Retina (tissue), 1 donor: ENCODE results near the gene ZNF32.
"Not testable (repeated sequence)": the region's sequence is repeated elsewhere in the genome, so short reads cannot be mapped to it uniquely, and the experiment has no call there.

ENCODE experiments used
- DNase-seq: peaks from one replicate; pipeline ENCODE4 v3.0.0-alpha.2; 2016

ZNF32 gene

DNA sequence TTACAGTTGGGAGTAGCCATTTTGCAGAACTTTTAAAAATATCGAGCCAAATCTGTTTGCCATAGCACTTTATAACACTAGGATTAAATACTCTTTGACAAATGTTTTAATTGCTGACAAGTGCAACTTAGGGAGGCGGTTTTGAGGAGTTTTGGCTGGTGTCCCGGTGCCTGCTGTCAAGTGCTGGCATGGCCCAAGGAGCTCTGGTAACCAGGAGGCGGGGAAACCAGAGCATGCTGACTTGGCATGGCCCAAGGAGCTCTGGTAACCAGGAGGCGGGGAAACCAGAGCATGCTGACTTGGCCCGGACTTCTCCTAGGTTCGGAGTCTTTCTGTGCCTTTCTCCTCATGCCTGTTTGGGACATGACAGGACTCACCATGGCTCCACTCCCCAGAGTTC, 30.8 kb upstream of the ZNF32 start:
- DNase-seq: no peak

- DNase-seq: no peak
These were observed 30.0 kb upstream of the ZNF32 start for GRCh38 chr10:43678654-43679053.

DNA sequence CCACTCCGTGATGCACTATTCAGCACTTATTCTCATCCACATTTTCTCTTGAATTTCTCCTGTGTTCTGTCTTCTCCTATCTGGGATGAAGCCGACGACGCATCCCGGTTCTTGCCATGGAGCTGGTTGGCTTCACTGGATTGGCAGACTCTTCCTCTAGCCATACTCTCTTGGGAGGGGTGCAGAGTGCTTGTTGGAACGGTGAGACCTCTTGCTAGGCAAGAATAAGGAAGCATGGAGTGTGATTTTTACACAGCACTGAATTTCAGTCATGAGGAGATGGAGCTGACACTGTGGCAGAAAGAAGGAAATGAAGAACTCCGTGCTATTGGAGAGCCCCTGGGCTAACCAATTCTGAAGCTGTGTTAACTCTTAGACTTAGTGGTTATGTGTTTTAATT, 28.2 kb upstream of the ZNF32 start:
- no peak for DNase-seq

GRCh38 chr10:43676331-43676730, 27.6 kb upstream of the ZNF32 start:
- DNase-seq: no peak

- no peak for DNase-seq
These were observed 26.0 kb upstream of the ZNF32 start for GRCh38 chr10:43674553-43675210.

GRCh38 chr10:43673471-43673870, 24.8 kb upstream of the ZNF32 start:
- no peak for DNase-seq

- peak; percentile 82 for DNase-seq
These were observed 23.2 kb upstream of the ZNF32 start for GRCh38 chr10:43671659-43672531.

GRCh38 chr10:43669386-43669785, 20.7 kb upstream of the ZNF32 start:
- no peak for DNase-seq

DNA sequence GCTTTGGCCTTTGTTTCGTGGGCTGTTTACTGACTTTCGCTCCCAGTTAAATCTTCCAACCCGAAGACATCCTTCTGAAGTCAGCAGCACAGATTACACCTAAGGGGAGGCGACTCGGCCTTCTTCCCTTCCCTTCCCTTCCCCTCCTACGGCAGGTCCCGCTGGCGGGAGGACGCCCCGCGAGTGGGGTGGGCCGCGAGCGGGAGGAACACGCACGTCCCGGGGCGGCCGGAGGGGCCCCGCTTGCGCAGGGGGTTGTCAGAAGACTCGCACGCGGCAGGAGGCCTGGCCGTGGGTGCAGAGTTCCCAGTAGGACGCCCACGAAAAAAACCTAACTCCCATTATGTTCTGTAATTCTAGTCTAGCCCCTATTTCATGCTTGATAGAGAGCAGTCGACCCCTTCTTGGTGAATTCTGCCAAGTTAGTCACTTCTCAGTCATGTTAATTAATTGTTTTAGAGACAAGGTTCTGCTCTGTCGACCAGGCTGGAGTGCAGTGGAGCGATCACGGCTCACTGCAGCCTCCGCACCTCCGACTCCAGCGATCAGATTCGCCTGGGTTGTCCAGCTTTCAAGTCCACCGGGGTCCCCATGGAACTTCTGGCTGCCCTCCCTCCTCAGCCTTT, 19.2 kb upstream of the ZNF32 start:
- DNase-seq: peak; percentile 50

DNA sequence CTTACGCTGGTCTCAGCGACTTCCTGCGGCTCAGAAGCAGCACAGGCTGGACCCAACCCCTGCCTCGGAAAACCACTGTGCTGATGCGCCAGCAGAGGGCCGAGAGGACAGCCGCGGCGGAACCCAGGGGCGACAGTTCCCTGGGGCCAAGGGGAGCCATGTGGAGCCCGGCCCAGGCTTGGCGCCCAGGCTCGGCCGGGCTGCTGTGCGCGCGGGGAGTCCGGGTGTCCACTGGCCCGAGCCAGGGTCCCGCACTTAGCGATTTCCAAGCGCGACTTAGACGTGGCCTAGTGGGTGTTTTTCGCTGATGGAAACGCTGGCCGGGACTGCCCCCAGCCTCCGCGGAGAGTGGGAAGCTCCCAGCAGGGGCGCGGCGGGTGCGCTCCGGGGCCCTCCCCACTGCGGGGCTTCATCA, 18.6 kb upstream of the ZNF32 start:
- peak; percentile 73 for DNase-seq

- DNase-seq: no peak
These were observed 17.9 kb upstream of the ZNF32 start for GRCh38 chr10:43666552-43666951.

DNA sequence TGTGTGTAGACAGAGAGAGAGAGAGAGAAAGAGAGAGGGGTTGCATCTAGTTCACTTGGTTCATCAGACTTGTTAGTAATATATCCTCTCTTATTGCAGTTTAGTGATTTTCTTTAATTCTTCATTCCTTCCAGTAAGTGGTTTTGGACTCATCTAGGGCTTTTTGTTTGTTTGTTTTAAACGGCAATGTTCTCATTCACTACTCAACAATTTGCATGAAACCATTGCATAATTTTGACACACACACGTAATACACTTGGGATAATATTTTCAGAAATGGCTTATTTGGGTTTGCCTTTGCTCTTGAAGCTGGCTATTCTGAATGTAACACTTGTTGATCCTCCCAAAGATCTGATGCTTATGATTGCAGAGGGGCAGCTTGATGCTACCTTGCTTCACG, 16.4 kb upstream of the ZNF32 start:
- no peak for DNase-seq

DNA sequence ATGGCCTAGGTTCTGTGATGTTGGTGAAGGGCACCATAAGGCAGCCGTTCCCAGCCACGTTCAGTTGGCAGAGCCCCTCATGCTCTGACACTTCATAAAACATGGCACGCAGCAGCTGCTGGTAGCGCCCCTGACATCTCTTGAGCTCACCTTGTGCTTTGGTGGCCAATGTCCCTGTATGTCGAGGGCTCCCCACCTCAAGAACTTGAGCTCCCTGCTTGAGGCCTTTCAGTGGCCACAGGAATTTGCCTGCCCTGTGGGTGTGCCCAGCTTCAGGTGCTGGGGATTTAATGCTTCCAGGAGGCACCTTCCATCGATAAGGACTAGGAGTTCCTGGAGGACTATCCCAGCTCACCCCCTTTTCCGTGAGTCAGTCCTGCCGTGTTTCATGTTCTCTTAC, 9.5 kb upstream of the ZNF32 start:
- no peak for DNase-seq

- DNase-seq: no peak
These were observed 6.6 kb upstream of the ZNF32 start for GRCh38 chr10:43655311-43655710.

GRCh38 chr10:43653746-43654145, 5.1 kb upstream of the ZNF32 start:
- no peak for DNase-seq

- DNase-seq: no peak
These were observed 473 bp upstream of the ZNF32 start for GRCh38 chr10:43649185-43649523.

DNA sequence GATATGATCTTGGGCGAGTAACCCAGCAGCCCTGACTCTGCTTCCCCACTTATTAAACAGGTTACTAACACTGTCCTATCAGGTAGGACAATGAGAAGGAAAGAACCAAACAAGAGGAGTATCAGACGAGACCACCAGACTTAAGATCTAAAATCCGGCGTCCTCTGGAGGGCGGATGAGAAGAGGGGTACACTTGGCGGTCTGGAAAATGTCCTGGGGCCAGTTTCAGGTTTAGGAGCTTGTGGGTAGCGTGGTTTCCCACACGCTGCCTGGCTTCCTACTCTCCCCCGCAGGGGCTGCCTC, 635 bp downstream of the ZNF32 start:
- DNase-seq: no peak

- DNase-seq: no peak
These were observed 1.1 kb downstream of the ZNF32 start for GRCh38 chr10:43647576-43647975.

- DNase-seq: no peak
These were observed 2.8 kb downstream of the ZNF32 start for GRCh38 chr10:43645866-43646265.

- DNase-seq: no peak
These were observed 4.4 kb downstream of the ZNF32 start for GRCh38 chr10:43644252-43644651.

DNA sequence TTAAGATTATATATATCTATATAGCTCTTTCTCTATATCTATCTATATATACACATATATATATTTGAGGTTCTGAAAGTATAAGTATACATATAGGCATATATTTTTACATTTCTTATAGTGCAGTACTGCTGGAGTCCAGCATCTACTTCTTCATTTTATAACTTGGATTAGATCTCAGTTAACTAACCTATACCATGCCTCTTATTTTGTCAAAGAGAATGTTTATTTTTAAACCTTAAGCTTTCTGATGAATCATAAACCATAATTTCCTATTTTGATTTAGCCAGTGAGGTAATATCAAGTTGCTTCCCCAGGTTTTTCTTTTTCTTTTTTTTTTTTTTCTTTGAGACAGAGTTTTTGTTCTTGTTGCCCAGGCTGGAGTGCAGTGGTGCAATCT, 8.1 kb downstream of the ZNF32 start:
- no peak for DNase-seq

DNA sequence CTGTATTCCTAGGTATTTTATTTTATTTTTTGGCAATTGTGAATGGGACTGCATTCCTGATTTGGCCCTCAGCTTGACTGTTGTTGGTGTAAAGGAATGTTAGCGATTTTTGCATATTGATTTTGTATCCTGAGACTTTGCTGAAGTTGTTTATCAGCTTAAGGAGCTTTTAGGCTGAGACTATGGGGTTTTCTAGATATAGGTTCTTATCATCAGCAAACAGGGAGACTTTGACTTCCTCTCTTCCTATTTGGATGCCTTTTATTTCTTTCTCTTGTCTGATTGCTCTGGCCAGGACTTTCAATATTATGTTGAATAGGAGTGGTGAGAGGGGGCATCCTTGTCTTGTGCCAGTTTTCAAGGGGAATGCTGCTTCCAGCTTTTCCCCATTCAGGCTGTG, 12.9 kb downstream of the ZNF32 start:
- DNase-seq: not testable (repeated sequence)

- no peak for DNase-seq
These were observed 19.7 kb downstream of the ZNF32 start for GRCh38 chr10:43628956-43629355.

DNA sequence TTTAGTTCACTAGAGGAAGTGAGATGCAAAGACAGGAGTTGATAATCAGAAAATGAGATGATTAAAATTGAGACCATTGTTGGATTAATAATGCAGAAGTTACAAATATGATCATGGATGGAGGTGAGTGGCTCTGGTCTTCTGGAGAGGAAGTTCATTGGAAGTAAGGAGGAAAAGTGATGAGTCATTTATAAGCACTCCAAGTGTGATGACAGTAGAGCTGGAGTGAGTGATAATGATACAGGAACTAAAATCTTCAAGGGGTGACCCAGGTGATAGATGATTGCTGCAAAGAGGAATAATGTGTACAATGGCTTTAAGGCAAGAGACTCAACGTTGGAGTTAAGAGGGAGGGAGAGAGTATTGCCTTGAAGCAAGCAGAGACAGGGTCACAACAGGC, 20.7 kb downstream of the ZNF32 start:
- no peak for DNase-seq
